GM19324 (cell line): ENCODE measurements around the gene RAB3IL1.
"Not testable (repeated sequence)": the region's sequence is repeated elsewhere in the genome, so short reads cannot be mapped to it uniquely, and the experiment has no call there.

Experiments used
- ATAC-seq: cut with Tn5 transposase; IDR thresholded peaks from one replicate; pipeline ENCODE4 v1.9.1; 2021; ENCODE audit warnings: mild to moderate bottlenecking, moderate library complexity; ENCODE audit not compliant: unreplicated experiment, low FRiP score

The RAB3IL1 gene

GRCh38 chr11:61890529-61891330 is 26.6 kb downstream of the RAB3IL1 start:
- ATAC-seq = peak; percentile 28

- no peak for ATAC-seq
These were observed 27.5 kb downstream of the RAB3IL1 start for GRCh38 chr11:61889831-61890230.

DNA sequence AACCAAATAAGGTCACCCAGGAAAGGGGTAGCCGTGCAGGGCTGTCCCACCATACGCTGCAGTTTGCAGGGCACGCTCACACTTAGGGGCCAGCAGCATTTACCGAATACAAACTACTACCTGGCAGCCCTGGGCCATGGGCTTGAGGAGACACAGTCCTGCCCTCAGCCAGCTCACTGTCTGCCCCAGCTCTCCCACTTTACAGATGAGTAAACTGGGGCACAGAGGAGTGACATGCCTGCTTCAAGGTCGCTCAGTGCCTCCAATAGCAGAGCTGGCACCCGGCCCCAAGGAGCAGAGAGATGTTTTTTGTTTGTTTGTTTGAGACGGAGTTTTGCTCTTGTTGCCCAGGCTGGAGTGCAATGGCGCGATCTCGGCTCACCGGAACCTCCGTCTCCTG is 28.8 kb downstream of the RAB3IL1 start:
- no peak for ATAC-seq

DNA sequence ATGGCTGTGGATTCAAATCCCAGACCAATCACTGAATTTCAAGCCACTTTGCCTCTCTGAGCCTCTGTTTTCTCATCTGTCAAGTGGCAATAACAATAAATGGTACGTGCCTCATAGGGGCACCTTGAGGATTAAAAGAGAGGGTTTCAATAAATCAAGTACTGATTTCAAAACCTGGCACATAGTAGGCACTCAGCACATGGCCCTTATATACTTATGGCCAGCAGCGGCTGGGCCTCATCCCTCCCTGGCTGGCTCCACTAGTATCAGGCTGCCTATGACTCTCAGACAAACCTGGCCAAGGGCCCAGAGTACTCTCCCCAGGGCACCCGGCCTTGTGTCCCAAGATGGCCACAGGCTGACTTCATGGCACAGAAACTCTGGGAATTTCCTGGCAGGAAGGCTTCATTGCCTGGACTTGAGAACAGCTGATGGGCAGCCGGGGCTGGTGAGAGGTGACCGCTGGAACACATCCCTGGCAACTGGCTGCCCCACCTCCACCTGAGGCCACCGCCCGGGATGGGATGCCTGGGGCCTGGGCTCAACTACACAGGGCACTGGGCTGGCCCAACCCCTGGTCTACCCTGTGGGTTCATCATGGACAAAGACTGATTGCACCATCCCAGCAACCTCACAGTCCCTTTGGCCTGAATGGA is 29.4 kb downstream of the RAB3IL1 start:
- ATAC-seq = no peak

DNA sequence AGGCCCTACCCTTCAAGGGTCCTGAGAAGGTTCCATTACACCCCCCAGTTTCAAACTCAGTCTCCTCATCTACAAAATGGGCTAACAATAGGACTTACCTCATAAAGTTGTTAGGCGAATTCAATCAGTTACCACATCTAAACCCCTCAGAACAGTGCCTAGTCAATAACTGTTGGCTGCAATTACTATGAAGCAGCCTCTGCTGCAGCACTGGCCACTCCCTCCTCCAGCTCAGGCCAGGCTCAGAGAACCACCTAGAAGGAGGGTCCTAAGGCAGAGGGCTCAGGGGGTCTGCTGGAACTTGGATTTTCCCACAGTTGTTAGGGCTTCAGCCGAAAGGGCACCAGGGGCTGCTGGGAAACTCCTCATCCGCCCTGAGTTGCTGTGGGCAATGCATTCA is 30.7 kb downstream of the RAB3IL1 start:
- no peak for ATAC-seq

GRCh38 chr11:61885784-61886580 is 31.4 kb downstream of the RAB3IL1 start:
- no peak for ATAC-seq

GRCh38 chr11:61885166-61885778 is 32.1 kb downstream of the RAB3IL1 start:
- no peak for ATAC-seq

DNA sequence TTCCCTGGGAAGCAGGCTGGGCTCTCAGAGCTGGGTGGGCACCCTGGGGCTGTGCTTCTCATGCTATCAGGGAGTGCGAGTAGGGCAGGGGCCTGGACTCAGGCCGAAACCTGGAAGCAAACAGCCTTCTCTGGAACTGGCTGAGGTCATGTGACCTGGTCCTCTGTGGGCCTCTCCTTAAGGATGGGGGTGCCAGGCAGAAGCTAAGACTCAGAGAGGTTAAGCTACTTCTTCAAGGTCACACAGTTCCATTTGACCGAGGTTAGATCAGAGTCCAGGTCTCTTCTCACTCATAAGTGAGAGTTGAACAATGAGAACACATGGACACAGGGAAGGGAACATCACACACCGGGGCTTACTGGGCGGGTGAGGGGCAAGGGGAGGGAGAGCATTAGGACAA is 33.4 kb downstream of the RAB3IL1 start:
- ATAC-seq = no peak

DNA sequence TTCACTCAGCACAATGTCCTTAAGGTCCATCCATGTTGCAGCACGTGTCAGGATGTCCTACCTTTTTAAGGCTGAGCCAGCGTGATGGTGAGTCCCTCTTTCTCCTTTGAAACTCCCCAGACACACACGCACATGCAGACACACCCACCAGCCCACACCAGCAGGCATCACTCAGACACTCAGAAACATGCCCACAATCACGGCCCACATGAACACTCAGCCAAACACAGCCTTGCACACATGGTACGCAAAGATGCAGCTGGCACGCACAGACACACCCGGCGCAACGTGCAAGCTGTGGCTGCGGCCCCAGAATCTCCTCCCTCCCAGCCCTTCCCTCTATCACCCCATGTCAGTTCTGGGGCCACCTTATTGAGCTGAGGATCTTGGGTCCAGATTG is 34.0 kb downstream of the RAB3IL1 start:
- ATAC-seq = no peak

- ATAC-seq = no peak
These were observed 34.5 kb downstream of the RAB3IL1 start for GRCh38 chr11:61882879-61883278.

DNA sequence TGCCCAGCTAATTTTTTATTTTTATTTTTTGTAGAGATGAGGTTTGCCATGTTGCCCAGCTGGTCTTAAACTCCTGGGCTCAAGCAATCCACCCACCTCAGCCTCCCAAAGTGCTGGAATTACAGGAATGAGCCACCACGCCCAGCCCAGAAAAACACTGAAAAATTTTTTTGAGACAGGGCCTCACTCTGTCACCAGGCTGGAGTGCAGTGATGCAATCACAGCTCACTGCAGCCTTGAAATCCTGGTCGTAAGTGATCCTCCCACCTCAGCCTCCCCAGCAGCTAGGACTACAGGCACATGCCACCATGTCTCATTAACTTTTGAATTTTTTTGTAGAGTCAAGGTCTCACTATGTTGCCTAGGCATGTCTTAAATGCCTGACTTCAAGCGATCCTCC is 35.1 kb downstream of the RAB3IL1 start:
- not testable (repeated sequence) for ATAC-seq

GRCh38 chr11:61881397-61881796 is 36.0 kb downstream of the RAB3IL1 start:
- no peak for ATAC-seq

- ATAC-seq = no peak
These were observed 36.9 kb downstream of the RAB3IL1 start for GRCh38 chr11:61880454-61880853.

DNA sequence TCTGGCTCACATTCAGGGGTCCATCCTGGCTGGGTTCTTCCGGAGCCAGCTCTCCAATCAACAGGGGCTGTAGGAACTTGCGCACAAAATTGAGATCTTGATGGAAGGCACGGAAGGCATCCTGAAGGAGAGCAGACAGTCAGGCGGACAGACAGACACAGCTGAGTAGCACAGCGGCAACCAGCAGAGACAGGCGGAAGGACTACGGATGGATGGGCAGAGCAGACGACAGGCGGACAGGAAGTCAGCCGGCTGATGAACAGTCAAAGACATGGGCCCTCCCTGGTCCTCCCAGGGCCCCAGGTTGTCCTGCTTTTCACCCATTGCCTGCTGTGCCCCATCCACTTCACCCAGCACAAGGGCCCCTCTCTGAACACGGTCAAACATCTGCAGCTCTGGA is 37.3 kb downstream of the RAB3IL1 start:
- no peak for ATAC-seq

DNA sequence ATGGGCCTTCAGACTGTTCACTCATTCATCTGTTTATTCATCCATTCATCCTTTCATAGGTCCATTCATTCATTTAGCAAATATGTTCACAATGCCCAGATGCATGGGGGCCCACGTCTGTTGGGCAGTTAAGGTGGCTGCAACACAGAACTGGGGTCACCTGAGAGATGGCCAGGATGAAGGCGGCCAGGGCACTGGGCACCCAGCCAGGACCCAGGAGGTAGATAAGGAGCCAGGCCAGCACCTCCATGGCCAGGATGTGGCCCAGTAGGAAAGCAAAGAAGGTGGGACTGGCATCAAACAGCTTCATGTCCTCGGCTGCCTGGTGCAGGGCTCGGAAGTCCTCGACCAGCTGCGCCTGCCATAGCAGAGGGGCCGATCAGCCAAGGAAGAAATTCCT is 38.2 kb downstream of the RAB3IL1 start:
- no peak for ATAC-seq

DNA sequence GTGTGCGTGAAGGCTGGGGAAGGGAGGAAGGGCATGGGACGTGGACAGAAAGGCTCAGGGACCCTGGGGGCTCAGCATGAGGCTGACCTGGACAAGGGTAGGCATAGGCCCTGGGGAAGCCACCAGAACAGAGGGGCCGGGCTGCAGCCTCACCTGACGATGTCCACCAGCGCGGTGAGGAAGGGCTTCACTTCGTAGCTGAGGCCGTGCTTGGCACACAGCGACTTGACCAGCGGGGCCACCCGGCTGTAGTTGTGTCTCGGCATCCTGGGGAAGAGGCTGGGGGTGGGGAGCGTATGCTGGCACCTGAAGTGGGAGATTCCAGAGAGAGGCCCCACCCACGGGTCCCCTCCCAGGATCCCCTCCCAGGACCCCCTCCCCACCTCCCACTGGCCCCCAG is 41.7 kb downstream of the RAB3IL1 start:
- no peak for ATAC-seq

- ATAC-seq = no peak
These were observed 42.5 kb downstream of the RAB3IL1 start for GRCh38 chr11:61874853-61875252.

DNA sequence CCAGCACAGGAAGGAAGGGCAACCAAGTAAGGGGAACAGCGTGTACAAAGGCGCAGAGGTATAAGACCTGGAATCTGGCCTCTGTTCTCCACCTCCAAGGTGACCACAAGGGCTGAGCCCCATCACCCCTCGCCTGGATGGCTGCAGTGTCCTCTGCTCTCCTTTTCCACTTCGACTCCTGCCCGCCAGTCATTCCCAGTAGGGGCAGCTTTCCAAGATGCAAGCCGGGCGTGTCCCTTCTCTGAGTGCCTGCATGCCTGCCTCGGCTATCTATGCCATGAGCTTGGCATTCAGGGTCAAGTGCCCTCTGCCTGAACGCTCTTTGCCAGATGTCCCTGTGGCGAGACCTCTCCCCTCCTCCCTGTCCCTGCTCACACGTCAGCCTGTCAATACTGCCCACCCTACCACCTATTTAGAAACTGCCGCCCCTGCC is 43.0 kb downstream of the RAB3IL1 start:
- ATAC-seq = no peak

DNA sequence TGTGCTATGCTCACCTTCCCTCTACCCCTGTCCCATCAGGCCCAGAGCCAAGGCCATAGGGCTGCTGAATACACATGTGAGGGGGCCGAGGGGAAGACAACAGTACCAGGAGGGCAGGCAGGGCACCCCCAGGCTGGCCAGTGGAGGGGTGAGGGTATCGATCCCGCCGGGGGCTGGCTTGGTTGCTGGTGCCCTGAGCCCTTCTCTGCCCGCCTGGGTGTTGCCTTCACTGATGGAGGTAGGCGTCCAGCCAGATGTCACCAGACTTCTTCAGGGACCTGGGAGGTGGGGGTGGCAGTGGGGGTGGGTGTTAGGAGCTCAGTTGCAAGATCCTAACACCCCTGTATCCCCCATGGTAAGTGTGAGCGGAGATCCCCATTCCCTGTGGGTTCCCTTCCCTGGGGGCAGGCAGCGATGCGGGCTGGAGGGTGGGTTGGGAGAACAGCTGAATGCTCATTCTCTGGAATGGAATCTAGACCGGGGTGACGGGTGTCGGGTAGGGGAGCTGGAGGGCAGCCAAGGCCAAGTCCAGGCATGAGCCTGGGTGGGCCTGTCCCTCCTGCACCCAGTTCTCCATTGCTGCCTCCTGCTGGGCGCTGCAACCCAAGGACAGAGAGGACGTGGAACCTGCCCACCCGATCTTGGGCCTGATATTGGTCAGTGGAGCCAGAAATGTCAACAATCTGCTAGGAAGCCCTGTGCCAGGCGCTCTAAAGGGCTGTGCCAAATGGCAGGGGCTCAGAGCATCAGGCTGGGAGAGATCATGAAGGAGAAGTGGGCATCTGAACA is 43.6 kb downstream of the RAB3IL1 start:
- ATAC-seq = no peak

DNA sequence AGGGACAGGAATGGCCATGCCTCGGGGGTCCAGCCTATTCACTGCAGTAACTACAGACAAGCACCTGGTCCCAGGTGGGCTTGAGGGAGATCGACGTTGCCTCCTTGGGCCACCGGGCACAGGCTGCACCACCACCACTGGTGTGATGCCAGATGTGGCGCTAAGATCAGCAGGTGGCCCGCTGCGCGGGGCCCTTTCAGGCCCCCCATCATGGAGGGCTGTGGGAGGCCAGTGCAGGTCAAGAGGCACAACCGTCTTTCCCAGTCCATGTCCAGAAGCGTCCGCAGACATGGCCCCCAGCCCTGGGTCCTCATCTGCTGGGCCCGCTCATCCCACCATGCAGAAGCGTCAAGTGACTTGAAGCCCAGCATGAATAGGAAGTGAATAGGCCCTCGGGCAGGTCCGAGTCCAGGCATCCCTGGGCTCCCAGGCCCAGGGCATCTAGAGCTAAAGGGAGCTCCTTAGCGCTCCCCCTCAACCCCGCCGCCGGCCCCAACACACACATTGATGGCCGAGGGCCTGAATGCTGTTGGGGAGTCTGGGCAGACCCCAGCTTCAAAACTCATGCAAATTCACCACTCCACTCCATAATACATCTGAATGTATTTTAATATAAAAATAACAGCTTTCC is 44.3 kb downstream of the RAB3IL1 start:
- ATAC-seq = no peak
